Hematopoietic multipotent progenitor cell treated with erythropoietin and hydrocortisone succinate and interleukin-3 and kit ligand, for 4 days (in vitro differentiated cells): Measurements from ENCODE around the gene LSMEM2.
"Not testable (repeated sequence)": the region's sequence is repeated elsewhere in the genome, so short reads cannot be mapped to it uniquely, and the experiment has no call there.

Experiments
- DNase-seq: peaks from one replicate; pipeline ENCODE4 v3.0.0-alpha.2; 2015

Gene LSMEM2

DNA sequence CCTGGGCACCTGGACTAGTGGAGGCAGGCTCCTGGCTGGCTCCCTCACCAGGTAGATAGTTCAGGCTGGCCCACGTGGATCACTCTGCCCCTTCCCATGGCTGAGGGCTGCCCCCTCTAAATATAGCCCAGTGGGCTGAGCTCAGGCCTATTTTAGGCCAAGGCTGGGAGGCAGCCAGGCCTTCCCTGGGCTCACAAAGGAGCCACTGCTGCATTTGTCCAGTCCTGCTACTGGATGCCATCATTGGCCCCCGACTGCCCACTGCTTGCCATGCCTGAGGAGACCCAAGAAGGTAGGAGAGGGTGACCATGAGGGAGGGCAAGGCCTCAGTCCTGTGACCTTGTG is at the start of gene LSMEM2:
LSMEM2 (plus strand) TSS at position 208 of the 345 bp plus-strand sequence; CDS start at position 235, 27 bp downstream.
- DNase-seq: no peak

DNA sequence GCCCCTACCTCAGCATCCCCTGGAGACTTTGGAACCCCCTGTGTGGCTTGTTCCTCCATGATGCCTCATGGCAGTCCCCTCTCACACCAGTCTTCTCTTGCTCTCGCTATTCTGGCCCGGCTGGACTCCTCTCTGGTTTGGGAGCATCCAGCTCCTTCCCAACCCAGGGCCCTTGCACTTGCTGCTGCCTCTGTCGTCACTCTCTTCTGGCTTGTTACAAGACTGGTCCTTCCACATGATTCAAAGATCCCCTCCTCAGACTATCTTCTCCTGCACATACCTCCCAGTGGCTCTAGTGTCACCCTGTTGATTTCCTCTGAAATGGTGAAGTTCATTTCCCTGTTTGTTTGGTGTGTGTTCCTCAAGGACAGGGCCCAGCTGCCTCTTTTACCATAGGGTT is 49.4 kb upstream of the LSMEM2 start:
- no peak for DNase-seq

DNA sequence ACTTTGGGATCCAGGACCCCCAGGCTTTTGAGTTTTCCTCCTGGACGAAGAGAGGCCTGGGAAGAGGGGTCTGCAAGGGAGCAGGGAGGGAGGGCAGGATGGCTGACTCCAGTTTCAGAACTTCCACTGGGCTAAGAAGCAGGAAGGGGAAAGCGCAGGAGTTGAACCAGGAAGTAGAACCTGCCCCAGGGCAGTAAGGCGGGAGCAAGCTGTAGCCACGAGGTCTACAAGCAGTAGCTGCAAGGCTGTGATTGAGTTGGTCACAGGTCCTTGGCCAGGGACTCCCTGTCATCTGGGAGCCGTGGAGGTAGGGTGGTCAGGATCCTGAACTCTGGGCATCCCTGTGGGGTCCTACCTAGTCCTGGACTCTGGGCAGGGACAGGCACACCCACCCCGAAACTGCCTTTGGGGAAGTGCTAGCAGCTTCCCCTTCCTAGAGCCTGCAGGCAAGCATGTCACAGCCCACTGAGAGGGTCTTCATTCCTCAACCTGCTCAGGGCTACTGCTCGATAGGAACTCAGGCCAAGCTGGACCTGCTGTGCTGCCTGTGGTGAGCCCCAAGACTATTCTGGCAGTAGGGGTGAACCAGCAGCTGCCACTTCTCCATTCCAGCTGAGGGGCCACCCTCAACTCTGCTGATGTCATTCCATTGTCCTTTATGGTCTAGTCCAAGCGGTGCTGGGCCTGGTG is 48.6 kb upstream of the LSMEM2 start:
- DNase-seq: no peak

DNA sequence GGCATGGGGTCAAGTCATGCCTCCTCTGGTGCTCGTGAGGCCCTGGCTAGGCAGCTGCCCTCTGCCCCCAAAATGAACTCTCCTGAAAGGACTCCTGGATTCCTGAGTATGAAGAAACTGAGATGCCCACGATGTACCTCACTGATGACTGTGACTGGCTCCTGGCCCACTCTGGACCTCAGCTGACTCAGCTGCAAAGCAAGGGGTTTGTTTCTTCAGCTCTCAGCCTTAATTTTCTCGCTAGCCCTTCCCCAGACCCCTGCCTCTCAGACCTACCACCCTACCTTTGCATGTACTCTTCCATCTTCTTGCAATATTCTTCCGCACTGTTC is 48.1 kb upstream of the LSMEM2 start:
- no peak for DNase-seq

DNA sequence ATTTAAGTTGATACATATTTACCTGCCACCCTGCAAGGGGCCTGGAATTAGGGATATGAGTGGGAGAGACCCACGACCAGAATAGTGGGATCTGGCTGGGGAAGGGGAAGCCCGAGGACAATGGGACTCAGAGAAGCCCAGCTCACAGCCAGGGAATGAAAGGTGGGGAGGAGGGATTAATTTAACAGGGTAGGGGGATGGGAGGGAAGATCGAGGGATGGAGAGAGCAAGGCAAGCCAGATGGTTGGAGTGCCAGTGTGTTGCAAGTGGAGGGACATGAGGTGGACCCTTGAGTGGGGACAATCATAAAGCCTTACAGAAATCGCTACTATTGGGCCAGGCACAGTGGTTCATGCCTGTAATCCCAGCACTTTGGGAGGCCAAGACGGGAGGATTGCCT is 47.3 kb upstream of the LSMEM2 start:
- no peak for DNase-seq

DNA sequence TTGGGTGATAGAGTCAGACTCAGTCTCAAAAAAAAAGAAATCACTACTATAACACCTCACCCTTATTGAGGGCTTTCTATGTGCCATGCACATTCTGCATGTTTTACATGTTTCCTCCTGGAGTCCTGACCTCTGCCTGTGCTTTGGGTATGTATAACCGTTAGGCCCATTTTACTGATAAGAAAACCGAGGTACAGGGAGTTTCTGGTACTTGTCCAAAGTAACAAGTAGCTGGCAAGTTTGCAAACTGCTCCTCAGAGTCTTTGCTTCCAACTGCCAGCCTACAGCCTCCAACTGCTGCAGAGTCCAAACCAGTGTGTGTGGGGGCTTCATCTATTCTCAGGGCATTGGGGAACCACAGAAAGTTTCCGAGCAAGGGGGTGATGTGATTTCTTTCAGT is 46.6 kb upstream of the LSMEM2 start:
- DNase-seq: no peak

DNA sequence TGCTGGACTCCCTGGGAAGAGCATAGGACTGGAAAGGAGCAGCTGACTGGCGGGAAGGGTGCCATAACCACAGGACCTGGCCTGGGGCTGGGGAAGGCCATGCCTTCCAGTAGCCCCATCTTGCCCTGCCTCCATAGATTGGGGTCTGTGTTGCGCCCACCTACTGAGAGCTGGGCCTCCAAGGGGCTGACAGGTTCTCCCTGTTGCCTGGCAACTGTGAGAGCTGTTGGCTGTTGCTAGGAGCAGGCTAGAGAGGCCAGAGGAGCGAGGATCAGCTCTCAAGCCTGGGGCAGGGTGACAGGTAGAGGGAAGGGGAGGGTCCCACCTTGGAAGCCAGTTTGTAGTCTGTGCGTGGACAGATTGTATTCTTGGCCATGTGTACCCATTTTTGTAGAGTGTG is 45.7 kb upstream of the LSMEM2 start:
- no peak for DNase-seq

DNA sequence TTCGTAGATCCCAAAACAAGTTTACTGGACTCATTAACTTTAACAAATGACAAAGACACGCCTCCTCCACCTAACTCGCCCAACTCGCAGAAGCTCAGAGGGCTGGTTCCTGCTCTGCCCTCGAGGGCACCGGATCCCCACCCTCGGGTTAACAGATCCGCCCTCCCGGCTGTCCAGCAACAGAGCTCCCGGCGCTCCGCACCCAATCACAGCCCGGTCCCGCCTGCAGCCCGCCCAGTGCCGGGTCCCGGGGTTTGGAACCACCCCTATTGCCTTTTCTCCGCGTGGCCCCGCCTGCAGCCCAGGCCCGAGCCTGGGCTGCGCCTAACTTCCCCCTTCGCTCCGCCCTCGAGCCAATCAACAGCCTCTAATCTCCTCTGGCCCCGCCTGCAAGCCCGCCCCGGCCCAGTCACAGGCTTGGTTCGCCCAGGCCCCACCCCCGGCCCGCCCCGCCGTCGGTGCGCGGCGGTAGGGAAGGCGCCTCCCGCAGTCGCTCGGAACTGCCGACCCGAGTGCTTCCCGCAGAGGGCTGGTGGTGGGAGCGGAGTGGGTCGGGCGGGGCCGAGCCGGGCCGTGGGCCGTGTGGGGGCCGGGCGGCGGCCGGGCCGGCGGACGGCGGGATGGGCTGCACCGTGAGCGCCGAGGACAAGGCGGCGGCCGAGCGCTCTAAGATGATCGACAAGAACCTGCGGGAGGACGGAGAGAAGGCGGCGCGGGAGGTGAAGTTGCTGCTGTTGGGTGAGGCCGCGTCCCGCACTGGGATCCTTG is 43.0 kb upstream of the LSMEM2 start, which contains the start of gene GNAI2:
GNAI2 (plus strand) TSS at position 489 of the 768 bp plus-strand sequence; CDS start at position 621, 132 bp downstream.
- peak; percentile 99 for DNase-seq

DNA sequence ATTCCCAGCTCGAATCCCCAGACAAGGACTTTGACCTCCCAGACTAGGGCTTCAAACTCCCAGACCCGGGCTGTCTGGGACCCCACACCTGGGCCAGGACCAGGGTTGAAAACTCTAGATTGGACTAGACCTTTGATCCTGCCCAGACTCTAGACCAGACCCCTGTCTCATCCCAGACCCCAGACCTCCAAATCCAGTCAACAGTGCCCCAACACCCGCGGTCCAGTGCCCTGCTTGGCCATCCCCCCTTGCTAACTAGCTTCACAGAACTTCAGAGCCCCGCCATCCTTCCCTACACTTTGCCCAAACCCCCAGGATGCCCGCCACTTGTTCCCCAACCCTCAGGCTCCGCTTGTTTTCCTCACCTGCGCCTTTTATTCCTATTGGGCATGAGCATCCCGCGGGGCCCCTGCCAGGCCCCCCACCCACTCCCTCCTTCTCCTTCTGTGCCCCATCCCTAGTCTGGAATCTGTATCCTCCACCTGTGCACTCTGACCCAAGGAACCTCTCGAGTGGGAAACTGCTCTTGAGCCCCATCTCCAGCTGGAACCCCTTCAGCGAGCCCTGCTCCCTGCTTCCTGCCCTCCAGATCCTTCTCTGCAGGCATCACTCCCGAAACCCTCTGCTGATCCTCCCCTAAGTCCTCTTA is 42.3 kb upstream of the LSMEM2 start:
- DNase-seq: no peak

DNA sequence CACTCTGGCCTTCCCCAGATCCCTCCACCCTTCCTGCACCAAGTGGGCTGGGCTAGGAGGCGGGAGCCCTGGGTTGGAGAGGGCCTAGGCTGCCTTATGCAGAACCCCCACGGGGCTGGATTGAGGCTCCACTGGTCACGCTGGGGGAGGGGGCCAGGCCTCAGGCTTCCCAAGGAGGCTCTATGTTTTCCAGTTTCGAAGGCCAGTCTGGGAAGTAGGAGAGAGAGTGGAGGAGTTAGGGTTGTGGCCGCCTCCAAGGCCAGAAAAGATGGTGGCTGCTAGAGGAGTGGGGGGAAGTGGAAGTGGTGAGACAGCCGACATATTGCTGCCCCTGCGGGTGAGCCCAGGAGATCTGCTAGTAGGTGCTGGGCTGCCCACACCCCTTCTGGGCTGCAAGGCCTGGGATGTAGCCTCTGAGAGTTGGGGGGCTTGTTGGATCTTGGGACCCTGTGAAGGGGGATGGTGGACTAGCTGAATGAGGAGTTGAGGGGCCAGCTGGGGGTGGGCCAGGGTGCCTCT is 41.7 kb upstream of the LSMEM2 start:
- peak; percentile 61 for DNase-seq

DNA sequence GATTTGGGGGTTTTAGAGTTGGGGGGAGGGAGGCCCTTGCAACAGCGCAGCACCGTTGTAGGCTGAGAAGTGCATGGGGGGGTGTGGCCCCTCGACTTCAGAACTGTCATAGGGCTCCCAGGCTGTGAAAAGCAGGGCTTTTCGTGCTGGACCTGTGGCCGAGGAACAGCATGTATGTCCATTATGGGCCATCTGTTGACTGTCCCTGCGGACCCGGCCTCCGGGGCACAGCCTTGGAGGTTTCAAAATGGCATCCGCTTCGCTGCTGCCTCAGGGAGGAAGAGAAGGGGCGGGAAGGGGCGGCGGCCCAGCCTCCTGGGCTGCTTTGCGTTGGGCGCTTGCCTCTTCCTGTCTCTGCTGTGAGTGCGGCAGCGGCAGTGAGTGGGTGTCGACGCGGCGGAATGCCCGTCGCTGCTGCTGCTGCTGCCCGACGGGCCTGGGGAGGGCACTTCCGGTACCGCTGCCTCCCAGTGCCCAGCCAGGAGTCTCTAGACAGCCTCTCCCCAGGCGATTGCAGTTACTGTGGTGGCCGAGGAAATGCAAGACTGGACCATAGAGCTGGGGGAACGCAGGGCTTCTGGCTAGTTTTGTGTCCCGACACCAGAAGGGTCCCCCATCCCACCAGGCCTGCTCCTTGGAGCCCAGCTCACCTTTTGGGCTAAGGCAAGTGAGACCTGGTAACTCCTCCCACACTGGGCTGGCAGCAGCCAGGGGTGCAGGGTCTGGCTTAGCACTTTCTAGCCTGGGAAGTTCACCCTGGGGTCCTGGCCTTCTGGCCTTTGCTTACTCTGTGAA is 40.9 kb upstream of the LSMEM2 start:
- DNase-seq: peak; percentile 96

DNA sequence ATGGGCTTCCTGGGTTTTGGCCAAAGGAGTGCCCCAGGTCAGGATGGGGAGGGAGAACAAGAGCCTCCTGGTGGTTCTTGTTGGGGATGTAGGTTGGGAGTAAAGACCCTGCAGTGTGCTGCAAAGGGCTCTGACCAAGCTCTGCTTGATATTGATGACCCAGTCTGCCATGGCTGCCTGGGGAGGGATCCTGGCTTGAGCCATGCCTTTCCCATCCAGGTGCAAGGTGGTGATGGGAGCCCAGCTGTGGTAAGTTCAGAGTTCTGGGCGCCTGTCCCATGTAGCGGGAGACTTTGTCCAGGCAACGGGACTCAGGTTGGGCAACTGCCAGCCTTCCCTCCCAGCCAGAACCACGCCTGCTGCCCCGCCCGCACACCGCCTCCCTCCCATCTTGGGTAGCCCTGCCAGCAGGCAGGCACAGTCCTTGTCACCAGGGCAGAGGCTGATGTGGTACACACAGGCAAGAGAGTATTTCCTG is 40.3 kb upstream of the LSMEM2 start:
- peak; percentile 80 for DNase-seq

DNA sequence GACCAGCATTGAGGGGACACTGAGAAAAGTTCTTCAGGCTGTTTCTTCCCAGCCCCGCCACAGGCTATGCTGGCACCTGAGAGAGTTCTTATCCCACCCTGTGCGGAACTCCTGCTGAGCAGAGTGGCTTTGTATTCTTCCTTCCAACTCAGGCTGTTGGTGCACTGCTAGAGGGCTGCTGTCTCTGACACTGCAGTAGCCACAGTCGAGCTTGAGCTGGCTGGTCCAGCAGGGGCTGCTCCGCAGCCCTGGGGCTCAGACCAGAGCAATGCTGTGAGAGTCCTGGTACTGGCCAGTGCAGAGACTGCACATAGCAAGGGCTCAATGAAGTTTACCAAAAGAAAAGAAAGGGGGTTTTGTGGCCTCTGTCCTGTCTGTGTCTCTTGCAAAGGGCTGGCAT is 39.2 kb upstream of the LSMEM2 start:
- DNase-seq: no peak

DNA sequence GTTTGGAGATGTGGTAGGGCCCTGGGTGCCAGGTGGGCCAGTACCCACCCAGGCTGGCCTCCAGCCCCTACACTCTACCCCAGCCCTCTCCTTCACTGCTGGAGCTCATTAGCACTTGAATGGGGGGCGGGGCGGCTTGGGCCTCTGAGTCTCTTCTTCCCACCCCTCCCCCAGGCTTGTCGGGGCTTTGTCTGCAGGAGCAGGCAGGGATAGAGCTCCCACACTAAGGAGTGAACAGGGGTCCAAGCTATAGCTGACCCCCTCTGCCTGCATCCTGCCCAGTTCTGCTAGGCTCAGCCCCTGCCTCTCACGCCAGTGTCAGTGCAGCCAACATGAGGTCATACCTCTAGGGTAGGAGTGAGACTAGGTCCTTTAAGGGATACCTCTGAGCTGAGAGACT is 37.7 kb upstream of the LSMEM2 start:
- DNase-seq: no peak

DNA sequence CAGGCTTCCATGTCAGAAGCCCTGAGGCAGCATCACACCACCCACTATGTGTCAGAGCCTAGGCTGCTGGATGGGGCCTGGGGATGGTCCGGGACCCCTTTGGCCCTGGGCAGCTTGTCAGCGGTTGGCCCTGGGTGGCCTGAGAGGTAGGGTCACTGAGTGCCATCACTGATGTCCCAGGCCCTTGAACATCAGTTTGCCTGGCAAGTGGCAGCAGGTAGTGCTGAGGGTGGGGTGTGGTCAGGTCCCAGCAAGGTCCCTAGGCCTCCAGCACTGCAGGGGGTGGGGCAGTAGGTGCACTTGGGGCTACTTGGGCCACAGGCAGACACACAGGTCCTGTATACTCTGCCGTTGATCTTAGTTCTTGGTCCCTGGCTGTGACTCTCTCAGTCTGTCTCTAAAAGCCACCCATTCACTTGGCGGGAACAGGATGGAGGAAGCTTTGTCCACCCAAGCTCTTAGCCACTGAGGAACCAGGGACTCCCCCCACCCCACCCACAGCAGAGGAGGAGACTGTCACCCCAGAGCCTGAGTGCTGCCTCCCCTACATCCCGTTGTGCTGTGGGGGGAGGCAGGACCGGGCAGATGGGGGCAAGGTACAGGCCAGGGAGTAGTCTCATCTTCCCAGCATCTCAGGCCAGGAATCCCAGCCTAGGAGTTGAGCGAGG is 37.0 kb upstream of the LSMEM2 start:
- no peak for DNase-seq

DNA sequence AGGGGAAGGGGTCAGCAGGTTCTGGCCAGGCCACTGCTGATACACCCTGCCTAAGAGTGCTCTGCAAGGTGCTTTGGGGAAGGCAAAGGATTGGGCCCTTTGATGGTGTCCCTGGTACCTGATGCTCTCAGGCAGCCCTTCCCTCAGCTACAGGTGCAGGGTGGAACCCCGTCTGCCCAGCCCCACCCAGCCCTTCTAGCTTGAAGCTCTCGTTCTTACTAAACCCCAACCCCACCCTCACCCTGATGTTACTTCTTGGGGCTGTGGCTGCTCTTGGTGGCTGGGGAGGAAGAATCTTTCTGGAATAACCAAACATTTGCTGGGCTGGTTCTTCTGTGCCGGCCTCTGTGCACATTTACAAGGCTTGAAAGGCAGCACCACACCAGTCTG is 36.5 kb upstream of the LSMEM2 start:
- no peak for DNase-seq

DNA sequence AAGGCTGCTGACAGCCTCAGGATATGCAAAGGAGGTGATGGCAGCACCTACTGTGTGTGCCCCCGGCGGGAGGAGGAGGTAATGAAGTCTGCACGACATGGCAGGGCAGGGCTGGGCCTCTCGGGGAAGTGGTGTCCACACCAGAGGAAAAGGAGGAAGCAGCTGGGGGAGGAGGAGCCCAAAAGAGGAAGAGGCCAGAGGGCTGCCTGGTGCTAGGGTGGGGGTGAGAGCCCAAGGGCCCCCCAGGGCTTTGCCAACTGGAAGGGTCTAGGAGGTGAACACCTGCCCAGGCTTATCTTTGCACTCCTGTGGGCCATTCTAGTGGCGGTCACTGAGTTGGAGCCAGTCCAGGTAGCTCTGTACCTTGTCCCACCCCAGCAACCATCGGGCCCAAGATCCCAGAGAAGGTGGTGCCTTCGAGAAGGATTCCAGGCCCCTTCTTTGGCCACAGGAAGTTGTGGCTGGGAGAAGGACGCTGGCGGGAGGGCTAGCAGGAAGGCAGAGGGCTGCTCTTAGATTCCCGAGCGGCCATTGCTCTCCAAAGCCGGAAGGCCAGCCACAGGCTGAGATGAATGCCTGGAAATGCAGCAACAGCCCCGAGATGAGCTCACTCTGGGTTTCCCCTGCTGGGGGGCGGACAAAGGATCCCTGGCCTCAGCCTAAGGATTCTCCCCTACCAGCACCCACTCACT is 35.9 kb upstream of the LSMEM2 start:
- DNase-seq: peak; percentile 96

DNA sequence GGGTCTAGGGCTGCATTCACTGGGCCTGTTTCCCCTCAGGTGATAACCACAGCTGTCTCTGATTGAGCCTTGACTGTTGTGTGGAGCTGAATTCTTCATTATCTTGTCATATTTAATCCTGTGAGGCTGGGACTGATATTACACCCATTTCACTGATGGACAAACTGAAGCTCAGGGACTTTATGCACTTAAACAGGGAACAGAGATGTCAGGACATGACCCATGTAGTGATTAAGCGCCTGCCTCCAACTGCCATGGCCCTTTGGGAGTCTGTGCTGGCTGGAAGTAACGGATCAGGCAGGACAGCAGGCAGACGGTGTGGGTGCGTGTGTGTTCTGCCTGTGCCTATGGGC is 35.4 kb upstream of the LSMEM2 start:
- DNase-seq: no peak

DNA sequence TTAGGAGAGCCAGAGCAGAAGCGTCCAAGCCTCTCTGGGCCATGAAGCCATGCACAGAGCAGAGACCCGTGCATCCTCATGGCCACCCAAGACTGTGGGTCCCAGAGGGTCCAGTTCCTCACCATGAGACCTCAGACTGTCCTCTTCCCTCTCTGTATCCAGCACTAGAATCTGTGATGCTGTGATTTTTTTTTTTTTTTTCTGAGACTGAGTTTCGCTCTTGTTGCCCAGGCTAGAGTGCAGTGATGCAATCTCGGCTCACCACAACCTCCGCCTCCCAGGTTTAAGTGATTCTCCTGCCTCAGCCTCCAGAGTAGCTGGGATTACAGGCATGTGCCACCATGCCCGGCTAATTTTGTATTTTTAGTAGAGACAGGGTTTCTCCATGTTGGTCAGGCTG is 34.1 kb upstream of the LSMEM2 start:
- not testable (repeated sequence) for DNase-seq

DNA sequence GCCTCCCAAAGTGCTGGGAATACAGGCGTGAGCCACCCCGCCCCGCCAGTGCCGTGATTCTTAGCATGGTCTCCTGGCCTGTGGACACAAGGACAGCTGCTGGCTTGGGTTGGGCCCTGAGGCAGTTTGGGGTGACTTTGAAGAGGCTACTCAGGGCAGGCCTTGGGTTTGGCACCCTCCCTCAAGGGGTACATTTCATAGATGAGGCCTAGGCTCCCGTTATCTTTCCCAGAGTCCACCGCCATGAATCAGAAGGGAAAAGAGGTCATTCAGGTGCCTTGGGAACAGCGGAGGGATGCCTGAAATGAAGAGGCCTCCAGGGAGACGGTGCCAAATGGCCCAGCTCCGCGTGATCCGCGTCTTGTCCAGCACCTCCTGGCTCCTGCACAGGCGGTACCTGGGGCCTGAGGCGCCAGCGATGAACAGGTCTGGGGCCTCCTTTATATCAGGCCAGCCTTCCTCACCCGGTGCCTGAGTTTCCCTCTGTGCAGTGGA is 33.6 kb upstream of the LSMEM2 start:
- no peak for DNase-seq

DNA sequence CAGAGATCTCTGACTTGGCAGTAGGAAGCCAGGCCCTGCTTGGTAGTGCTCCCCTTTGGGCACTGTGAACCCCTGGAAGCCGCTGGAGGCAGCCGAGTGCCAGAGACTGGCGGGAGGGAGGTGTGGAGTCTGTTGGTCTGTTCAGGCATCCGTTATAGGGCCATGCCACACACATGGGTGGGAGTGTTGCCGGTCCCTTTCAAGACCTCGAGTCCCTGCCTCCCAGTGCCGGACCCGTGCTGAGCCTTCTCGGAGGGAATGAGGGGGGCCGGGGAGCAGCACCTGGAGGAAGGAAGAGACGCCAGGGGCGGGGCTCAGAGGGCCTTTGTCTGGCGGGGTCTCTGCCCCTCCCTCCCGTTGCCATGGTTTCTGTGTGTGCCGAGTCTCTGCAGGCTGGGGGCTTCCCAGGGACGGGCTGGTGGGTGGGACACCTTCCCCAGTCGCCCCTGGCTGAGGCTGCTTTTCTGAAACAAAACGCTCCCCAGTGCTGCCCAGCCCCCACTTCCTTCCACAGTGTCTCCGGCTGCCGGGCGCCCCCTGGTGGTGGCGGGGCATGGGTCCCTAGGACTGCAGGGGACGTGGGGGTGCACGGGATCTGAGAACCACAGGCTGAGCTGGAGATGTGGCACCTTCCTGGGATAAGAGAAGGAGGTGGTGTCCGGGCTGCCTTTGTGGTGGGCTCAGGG is 32.9 kb upstream of the LSMEM2 start:
- DNase-seq: peak; percentile 96
